ENCODE results near the gene KIR3DL2.

Gene KIR3DL2

GRCh38 chr19:54871696-54872095 is 21.5 kb downstream of the KIR3DL2 start:
- no peak for TF ChIP-seq CTCF (IDR thresholded peaks at IDR 0.05; ENCODE audit: low read depth, low read length, missing control alignments)
- DNase-seq (ENCODE audit: low read depth), result no peak
- in situ Hi-C loops (cut with HindIII; ENCODE audit: low sequenced_read_pairs), result no loop called here
- H3K4me3 ChIP-seq (ENCODE audit: low read depth, low read length), result no peak overlapping the region

GRCh38 chr19:54873990-54874389 is 23.7 kb downstream of the KIR3DL2 start, which contains the start of gene FCAR:
TSS of gene FCAR (plus strand) at chr19:54874235. CDS start at chr19:54874290, 55 bp downstream.
- in situ Hi-C loops (cut with HindIII; ENCODE audit: low sequenced_read_pairs), result no loop called here
- DNase-seq (ENCODE audit: low read depth), result no peak

GRCh38 chr19:54875506-54875905 is 25.3 kb downstream of the KIR3DL2 start:
- TF ChIP-seq CTCF (IDR thresholded peaks at IDR 0.05; ENCODE audit: low read depth, low read length, missing control alignments), result no peak
- no peak for DNase-seq (ENCODE audit: low read depth)
- H3K4me3 ChIP-seq (ENCODE audit: low read depth, low read length), result no peak overlapping the region
- in situ Hi-C loops (cut with HindIII; ENCODE audit: low sequenced_read_pairs), result no loop called here

More at GRCh38 chr19:54873990-54874389, 23.7 kb downstream of the KIR3DL2 start, which contains the start of gene FCAR:
- TF ChIP-seq CTCF (IDR thresholded peaks at IDR 0.05; ENCODE audit: low read depth, low read length, missing control alignments), result no peak
- no peak within 1 kb of the TSS for H3K4me3 ChIP-seq (ENCODE audit: low read depth, low read length)

GRCh38 chr19:54877471-54877870 is 27.2 kb downstream of the KIR3DL2 start:
- TF ChIP-seq CTCF (IDR thresholded peaks at IDR 0.05; ENCODE audit: low read depth, low read length, missing control alignments), result no peak
- in situ Hi-C loops (cut with HindIII; ENCODE audit: low sequenced_read_pairs), result no loop called here
- no peak for DNase-seq (ENCODE audit: low read depth)
- H3K4me3 ChIP-seq (ENCODE audit: low read depth, low read length), result no peak overlapping the region

- in situ Hi-C loops (cut with HindIII; ENCODE audit: low sequenced_read_pairs), result no loop called here
- DNase-seq (ENCODE audit: low read depth), result no peak
These were observed 31.6 kb downstream of the KIR3DL2 start for GRCh38 chr19:54881884-54882283.

GRCh38 chr19:54882758-54883157 is 32.5 kb downstream of the KIR3DL2 start:
- in situ Hi-C loops (cut with HindIII; ENCODE audit: low sequenced_read_pairs), result no loop called here
- TF ChIP-seq CTCF (IDR thresholded peaks at IDR 0.05; ENCODE audit: low read depth, low read length, missing control alignments), result no peak
- no peak for DNase-seq (ENCODE audit: low read depth)

More at GRCh38 chr19:54881884-54882283, 31.6 kb downstream of the KIR3DL2 start:
- TF ChIP-seq CTCF (IDR thresholded peaks at IDR 0.05; ENCODE audit: low read depth, low read length, missing control alignments), result no peak
- H3K4me3 ChIP-seq (ENCODE audit: low read depth, low read length), result no peak overlapping the region

GRCh38 chr19:54883228-54883627 is 33.0 kb downstream of the KIR3DL2 start:
- in situ Hi-C loops (cut with HindIII; ENCODE audit: low sequenced_read_pairs), result no loop called here
- no peak for DNase-seq (ENCODE audit: low read depth)
- no peak for TF ChIP-seq CTCF (IDR thresholded peaks at IDR 0.05; ENCODE audit: low read depth, low read length, missing control alignments)
- no peak overlapping the region for H3K4me3 ChIP-seq (ENCODE audit: low read depth, low read length)

More at GRCh38 chr19:54882758-54883157, 32.5 kb downstream of the KIR3DL2 start:
- no peak overlapping the region for H3K4me3 ChIP-seq (ENCODE audit: low read depth, low read length)

Data from astrocyte of the cerebellum (primary cell).